ENCODE results near the gene MAP3K13. TPM values are rescaled to one million over a fixed set of nuclear protein-coding genes. Genes with fewer than 3 reads are reported as not detected.

Gene MAP3K13
- total and polyA plus RNA-seq, 2 of the 13 experiments (the other 11 are each of a cell fraction or from before 2014, with no cell fraction given) = 24.2 to 26.5 TPM

DNA sequence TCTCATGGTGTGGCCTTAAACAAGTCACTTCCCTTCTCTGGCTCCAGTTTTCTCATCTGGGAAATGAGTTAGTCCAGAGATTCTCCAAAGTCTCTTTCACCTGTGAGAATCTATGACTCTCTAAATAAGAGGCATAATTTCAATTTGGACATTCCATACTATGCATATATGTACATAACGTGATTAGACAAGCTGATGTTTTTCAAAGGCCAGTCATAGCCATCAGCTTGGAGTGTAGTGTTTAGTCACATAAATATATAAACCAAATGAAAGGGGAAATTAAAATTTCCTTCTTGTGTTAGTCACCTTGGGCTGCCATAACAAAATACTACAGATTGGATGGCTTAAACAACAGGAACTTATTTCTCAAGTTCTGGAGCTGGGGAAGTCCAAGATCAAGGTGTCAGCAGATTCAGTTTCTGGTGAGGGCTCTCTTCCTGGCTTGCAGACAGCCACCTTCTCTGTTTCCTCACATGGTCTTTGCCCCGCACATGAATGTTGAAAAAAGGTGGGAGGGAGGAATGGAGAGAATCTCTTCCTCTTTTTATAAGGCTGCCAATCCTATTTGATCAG, 116.5 kb downstream of the MAP3K13 start:
- no TSS peak for BruUV-seq (replicated peaks)
- ATAC-seq = no peak
- intact Hi-C loops (cut with micrococcal nuclease; ENCODE audit: unreplicated experiment) = no loop called here
- CTCF ChIA-PET (ENCODE audit: low intra/inter-chr PET ratio, low total read pairs) = no interaction called here
- 94% methylated on average over 2 of the region's 2 CpGs for WGBS (ENCODE audit: low lambda C conversion rate)
- no peaks in the 10 kb centered on the region for H3K9me3 ChIP-seq (ENCODE audit: low read length)
- H3K36me3 ChIP-seq (replicated peaks in 1 of 2; ENCODE audit: control insufficient read depth in 1 of 2, insufficient read depth in 2 of 2, low read length in 2 of 2) = peaks cover 23 to 60% of the 10 kb centered on the region in 2 experiments; a peak in 4 of 5 replicates
- H3K4me2 ChIP-seq (ENCODE audit: low read depth, low read length) = no peak overlapping the region
- no peaks in the 10 kb centered on the region; the same call in 1 of the 2 replicates for H4K20me1 ChIP-seq (ENCODE audit: insufficient read depth, low read length)
- TF ChIP-seq RFX1 (IDR thresholded peaks at IDR 0.05) (no peak), ZFP1 (CRISPR knock-in tag; IDR thresholded peaks at IDR 0.05) (no peak), SMARCE1 (IDR thresholded peaks at IDR 0.05; ENCODE audit: borderline replicate concordance) (no peak), ZNF746 (CRISPR knock-in tag; IDR thresholded peaks at IDR 0.05) (no peak), KDM2A (CRISPR knock-in tag; IDR thresholded peaks at IDR 0.05; ENCODE audit: borderline replicate concordance, low read depth) (no peak)
- TF ChIP-seq, protein P1, sequence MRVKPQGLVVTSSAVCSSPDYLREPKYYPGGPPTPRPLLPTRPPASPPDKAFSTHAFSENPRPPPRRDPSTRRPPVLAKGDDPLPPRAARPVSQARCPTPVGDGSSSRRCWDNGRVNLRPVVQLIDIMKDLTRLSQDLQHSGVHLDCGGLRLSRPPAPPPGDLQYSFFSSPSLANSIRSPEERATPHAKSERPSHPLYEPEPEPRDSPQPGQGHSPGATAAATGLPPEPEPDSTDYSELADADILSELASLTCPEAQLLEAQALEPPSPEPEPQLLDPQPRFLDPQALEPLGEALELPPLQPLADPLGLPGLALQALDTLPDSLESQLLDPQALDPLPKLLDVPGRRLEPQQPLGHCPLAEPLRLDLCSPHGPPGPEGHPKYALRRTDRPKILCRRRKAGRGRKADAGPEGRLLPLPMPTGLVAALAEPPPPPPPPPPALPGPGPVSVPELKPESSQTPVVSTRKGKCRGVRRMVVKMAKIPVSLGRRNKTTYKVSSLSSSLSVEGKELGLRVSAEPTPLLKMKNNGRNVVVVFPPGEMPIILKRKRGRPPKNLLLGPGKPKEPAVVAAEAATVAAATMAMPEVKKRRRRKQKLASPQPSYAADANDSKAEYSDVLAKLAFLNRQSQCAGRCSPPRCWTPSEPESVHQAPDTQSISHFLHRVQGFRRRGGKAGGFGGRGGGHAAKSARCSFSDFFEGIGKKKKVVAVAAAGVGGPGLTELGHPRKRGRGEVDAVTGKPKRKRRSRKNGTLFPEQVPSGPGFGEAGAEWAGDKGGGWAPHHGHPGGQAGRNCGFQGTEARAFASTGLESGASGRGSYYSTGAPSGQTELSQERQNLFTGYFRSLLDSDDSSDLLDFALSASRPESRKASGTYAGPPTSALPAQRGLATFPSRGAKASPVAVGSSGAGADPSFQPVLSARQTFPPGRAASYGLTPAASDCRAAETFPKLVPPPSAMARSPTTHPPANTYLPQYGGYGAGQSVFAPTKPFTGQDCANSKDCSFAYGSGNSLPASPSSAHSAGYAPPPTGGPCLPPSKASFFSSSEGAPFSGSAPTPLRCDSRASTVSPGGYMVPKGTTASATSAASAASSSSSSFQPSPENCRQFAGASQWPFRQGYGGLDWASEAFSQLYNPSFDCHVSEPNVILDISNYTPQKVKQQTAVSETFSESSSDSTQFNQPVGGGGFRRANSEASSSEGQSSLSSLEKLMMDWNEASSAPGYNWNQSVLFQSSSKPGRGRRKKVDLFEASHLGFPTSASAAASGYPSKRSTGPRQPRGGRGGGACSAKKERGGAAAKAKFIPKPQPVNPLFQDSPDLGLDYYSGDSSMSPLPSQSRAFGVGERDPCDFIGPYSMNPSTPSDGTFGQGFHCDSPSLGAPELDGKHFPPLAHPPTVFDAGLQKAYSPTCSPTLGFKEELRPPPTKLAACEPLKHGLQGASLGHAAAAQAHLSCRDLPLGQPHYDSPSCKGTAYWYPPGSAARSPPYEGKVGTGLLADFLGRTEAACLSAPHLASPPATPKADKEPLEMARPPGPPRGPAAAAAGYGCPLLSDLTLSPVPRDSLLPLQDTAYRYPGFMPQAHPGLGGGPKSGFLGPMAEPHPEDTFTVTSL (CRISPR knock-in tag; IDR thresholded peaks at IDR 0.05; ENCODE audit: borderline replicate concordance) = no peak
- TF ChIP-seq, protein P2, sequence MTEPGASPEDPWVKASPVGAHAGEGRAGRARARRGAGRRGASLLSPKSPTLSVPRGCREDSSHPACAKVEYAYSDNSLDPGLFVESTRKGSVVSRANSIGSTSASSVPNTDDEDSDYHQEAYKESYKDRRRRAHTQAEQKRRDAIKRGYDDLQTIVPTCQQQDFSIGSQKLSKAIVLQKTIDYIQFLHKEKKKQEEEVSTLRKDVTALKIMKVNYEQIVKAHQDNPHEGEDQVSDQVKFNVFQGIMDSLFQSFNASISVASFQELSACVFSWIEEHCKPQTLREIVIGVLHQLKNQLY (CRISPR knock-in tag; IDR thresholded peaks at IDR 0.05) = no peak
- TF ChIP-seq, protein P3, sequence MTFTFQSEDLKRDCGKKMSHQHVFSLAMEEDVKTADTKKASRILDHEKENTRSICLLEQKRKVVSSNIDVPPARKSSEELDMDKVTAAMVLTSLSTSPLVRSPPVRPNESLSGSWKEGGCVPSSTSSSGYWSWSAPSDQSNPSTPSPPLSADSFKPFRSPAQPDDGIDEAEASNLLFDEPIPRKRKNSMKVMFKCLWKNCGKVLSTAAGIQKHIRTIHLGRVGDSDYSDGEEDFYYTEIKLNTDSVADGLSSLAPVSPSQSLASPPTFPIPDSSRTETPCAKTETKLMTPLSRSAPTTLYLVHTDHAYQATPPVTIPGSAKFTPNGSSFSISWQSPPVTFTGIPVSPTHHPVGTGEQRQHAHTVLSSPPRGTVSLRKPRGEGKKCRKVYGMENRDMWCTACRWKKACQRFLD (CRISPR knock-in tag; IDR thresholded peaks at IDR 0.05; ENCODE audit: borderline replicate concordance) = no peak
- no peak overlapping the region for H3K4me3 ChIP-seq (replicated peaks in 1 of 3; ENCODE audit: insufficient read depth in 1 of 3, low read depth in 2 of 3, low read length in 3 of 3)
- in situ Hi-C loops (cut with HindIII; ENCODE audit: extremely low pct_ligation_motif_present, low pct_unique_long_range_greater_than_20kb) = no loop called here
- no peak overlapping the region for H2AFZ ChIP-seq (ENCODE audit: low read length)
- no peak overlapping the region for H3K27ac ChIP-seq (ENCODE audit: extremely low read length, insufficient read depth, low read length)
- no peak for DNase-seq (ENCODE audit: low spot score)
- H3K27me3 ChIP-seq (ENCODE audit: control insufficient read depth in 1 of 2, insufficient read depth in 2 of 2, low read length in 2 of 2) = no peaks in the 10 kb centered on the region
- POLR2A ChIA-PET = no interaction called here
- no peak overlapping the region for H3K9ac ChIP-seq (ENCODE audit: insufficient read depth, low read depth, low read length)
- no peaks in the 10 kb centered on the region for H3K79me2 ChIP-seq (ENCODE audit: insufficient read depth, low read length)
- H3K4me1 ChIP-seq (ENCODE audit: insufficient read depth, low read length) = no peaks in the 10 kb centered on the region
- FAIRE-seq = no peak

Data from HepG2 (cell line).